Glutamatergic neuron (in vitro differentiated cells): Measurements from ENCODE around the gene CR1L. TPM values are rescaled to one million over a fixed set of nuclear protein-coding genes. Genes with fewer than 3 reads are reported as not detected.
"Not testable (repeated sequence)": the region's sequence is repeated elsewhere in the genome, so short reads cannot be mapped to it uniquely, and the experiment has no call there.

Source experiments
- DNase-seq: peaks from one replicate; pipeline ENCODE4 v3.0.0; 2022
- H3K27ac Mint-ChIP-seq: one replicate; pipeline ENCODE4 v1.8.0; 2020; ENCODE audit warnings: mild to moderate bottlenecking, mixed read lengths, inconsistent platforms; ENCODE audit not compliant: unreplicated experiment
- H3K27me3 Mint-ChIP-seq: one replicate; pipeline ENCODE4 v1.8.0; 2020; ENCODE audit warnings: mild to moderate bottlenecking, moderate library complexity, mixed read lengths, inconsistent platforms; ENCODE audit not compliant: unreplicated experiment
- H3K36me3 Mint-ChIP-seq: one replicate; pipeline ENCODE4 v1.8.0; 2020; ENCODE audit warnings: mild to moderate bottlenecking, mixed read lengths, inconsistent platforms; ENCODE audit not compliant: unreplicated experiment
- H3K4me1 Mint-ChIP-seq: one replicate; pipeline ENCODE4 v1.8.0; 2020; ENCODE audit warnings: mild to moderate bottlenecking, low read depth, mixed read lengths, inconsistent platforms; ENCODE audit not compliant: unreplicated experiment
- H3K4me3 Mint-ChIP-seq: one replicate; pipeline ENCODE4 v1.8.0; 2020; ENCODE audit warnings: mild to moderate bottlenecking, mixed read lengths, inconsistent platforms; ENCODE audit not compliant: unreplicated experiment
- H3K9me3 Mint-ChIP-seq: one replicate; pipeline ENCODE4 v1.8.0; 2020; ENCODE audit warnings: mild to moderate bottlenecking, moderate library complexity, mixed read lengths, inconsistent platforms; ENCODE audit not compliant: unreplicated experiment
- CTCF ChIP-seq: fragments of 200-600 bp; sonication (generic); IDR thresholded peaks from one replicate; pipeline ENCODE4 v1.5.0; 2021; ENCODE audit not compliant: partially characterized antibody, unreplicated experiment
- total RNA-seq: library from RNA; stranded (reverse); fragmentation: NEBNext Ultra II Directional; extraction: Animal tissue kit (Norgen Biotek cat#: 25700); gene quantifications from one replicate; pipeline ENCODE4 v1.2.1, GENCODE V29; 2021; ENCODE audit not compliant: unreplicated experiment

CR1L gene
- total RNA-seq, 1 donor from 2014 or later = not detected

DNA sequence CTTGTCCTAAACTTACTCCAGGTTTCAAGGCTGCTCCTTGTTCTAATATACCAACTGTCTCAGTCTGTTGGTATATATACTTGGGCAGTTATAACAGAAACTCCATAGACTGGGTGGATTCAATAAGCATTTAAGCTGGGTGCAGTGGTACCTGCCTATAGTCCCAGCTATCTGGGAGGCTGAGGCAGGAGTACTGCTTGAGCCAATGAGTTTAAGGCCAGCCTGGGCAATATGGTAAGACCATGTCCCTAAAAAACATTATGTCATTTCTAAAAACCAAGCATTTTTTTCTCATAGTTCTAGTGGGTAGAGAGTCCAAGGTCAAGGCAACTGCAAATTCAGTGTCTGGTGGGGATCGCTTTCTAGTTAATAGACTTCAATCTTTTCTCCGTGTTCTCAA is 17.4 kb upstream of the CR1L start:
- no peaks in the 10 kb centered on the region for H3K27me3 Mint-ChIP-seq

GRCh38 chr1:207628776-207629175 is 16.2 kb upstream of the CR1L start:
- DNase-seq = no peak
- H3K27me3 Mint-ChIP-seq = no peaks in the 10 kb centered on the region
- H3K4me1 Mint-ChIP-seq = no peaks in the 10 kb centered on the region
- H3K36me3 Mint-ChIP-seq = no peaks in the 10 kb centered on the region
- H3K9me3 Mint-ChIP-seq = no peaks in the 10 kb centered on the region
- no peak for TF ChIP-seq CTCF
- no peak overlapping the region for H3K4me3 Mint-ChIP-seq
- H3K27ac Mint-ChIP-seq = no peak overlapping the region

More for the DNA sequence above, 17.4 kb upstream of the CR1L start:
- Mint-ChIP-seq H3K4me1 (no peaks in the 10 kb centered on the region), H3K4me3 (no peak overlapping the region), H3K9me3 (no peaks in the 10 kb centered on the region), H3K27ac (no peak overlapping the region), H3K36me3 (no peaks in the 10 kb centered on the region)
- DNase-seq = no peak
- TF ChIP-seq CTCF = no peak

DNA sequence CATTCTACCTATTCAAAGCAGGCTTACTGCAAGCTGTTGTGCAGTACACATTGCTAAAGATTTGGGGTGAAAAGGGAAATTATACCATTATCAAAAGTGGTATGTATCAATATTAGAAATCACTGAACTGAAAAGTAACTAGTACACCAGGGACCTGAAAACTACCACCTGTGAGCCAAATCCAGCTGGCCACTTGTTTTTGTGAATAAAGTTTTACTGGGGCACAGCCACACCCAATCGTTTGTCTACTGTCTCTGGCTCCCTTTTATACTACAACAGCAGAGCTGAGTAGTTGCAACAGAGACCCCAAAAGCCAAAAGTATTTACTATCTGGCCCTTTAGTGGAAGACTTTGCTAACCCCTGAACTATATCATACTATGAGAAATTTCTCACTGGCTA is 13.8 kb upstream of the CR1L start:
- H3K36me3 Mint-ChIP-seq = no peaks in the 10 kb centered on the region
- no peaks in the 10 kb centered on the region for H3K9me3 Mint-ChIP-seq
- no peak for DNase-seq
- no peak for TF ChIP-seq CTCF
- H3K27me3 Mint-ChIP-seq = no peaks in the 10 kb centered on the region
- no peak overlapping the region for H3K4me3 Mint-ChIP-seq
- no peak overlapping the region for H3K27ac Mint-ChIP-seq
- peaks cover 3% of the 10 kb centered on the region for H3K4me1 Mint-ChIP-seq

GRCh38 chr1:207633226-207633625 is 11.7 kb upstream of the CR1L start:
- Mint-ChIP-seq H3K27me3 (no peaks in the 10 kb centered on the region), H3K4me1 (peaks cover 3% of the 10 kb centered on the region), H3K27ac (no peak overlapping the region), H3K36me3 (no peaks in the 10 kb centered on the region), H3K9me3 (no peaks in the 10 kb centered on the region), H3K4me3 (no peak overlapping the region)
- DNase-seq = no peak
- no peak for TF ChIP-seq CTCF

- not testable (repeated sequence) for H3K4me1 Mint-ChIP-seq, H3K27me3 Mint-ChIP-seq, H3K9me3 Mint-ChIP-seq, H3K27ac Mint-ChIP-seq, H3K36me3 Mint-ChIP-seq, DNase-seq, H3K4me3 Mint-ChIP-seq
Measured at GRCh38 chr1:207633699-207634289, 11.1 kb upstream of the CR1L start.

DNA sequence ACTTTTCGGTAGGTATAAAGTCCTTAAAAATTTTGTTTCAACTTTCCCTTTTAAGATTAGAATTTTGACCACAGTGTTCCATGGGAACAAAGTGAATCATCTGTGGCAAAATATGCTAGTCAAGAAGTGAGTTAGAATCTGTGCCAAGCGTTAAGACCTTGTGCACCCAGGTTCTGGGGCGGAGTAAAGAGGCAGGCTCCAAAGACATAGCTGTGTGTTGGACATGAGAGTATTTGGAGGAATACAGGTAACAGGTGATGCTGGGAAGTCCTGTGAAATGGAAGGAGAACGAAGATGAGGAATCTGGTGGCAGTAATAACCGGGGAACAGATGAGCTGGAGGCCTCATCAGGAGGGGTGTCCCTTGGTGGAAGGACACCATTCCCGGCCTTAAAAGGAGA is 10.6 kb upstream of the CR1L start:
- not testable (repeated sequence) for H3K4me3 Mint-ChIP-seq

DNA sequence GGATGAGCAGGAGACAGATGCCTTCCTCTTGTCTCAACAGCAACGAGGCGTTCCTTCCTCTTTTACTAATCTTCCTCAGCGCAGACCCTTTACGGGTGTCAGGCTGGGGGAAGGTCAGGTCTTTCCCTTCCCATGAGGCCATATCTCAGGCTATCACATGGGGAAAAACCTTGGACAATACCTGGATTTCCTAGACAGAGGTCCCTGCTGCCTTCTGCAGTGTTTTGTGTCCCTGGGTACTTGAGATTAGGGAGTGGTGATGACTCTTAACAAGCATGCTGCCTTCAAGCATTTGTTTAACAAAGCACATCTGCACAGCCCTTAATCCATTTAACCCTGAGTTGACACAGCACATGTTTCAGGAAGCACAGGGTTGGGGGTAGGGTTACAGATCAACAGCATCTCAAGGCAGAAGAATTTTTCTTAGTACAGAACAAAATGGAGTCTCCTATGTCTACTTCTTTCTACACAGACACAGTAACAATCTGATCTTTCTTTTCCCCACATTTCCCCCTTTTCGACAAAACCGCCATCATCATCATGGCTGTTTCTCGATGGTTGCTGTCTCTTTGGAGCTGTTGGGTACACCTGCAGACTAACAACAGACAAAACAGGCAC is 9.3 kb upstream of the CR1L start:
- DNase-seq, H3K4me3 Mint-ChIP-seq, H3K27me3 Mint-ChIP-seq, H3K4me1 Mint-ChIP-seq, H3K36me3 Mint-ChIP-seq, H3K9me3 Mint-ChIP-seq: not testable (repeated sequence)
- H3K27ac Mint-ChIP-seq = peak overlapping the region; percentile 57

More for the DNA sequence above, 10.6 kb upstream of the CR1L start:
- H3K9me3 Mint-ChIP-seq, H3K4me1 Mint-ChIP-seq, H3K27me3 Mint-ChIP-seq, H3K36me3 Mint-ChIP-seq, DNase-seq: not testable (repeated sequence)
- H3K27ac Mint-ChIP-seq = peak overlapping the region; percentile 36

GRCh38 chr1:207638487-207639145 is 6.3 kb upstream of the CR1L start:
- H3K9me3 Mint-ChIP-seq, H3K27me3 Mint-ChIP-seq, H3K4me1 Mint-ChIP-seq, H3K4me3 Mint-ChIP-seq, DNase-seq, H3K36me3 Mint-ChIP-seq, H3K27ac Mint-ChIP-seq: not testable (repeated sequence)
